GM20000 (cell line): ENCODE results near the gene SGF29.
"Not testable (repeated sequence)": the region's sequence is repeated elsewhere in the genome, so short reads cannot be mapped to it uniquely, and the experiment has no call there.

ENCODE experiments used
- DNase-seq: peaks from one replicate; pipeline ENCODE4 v3.0.0; 2012; ENCODE audit warnings: low spot score
- CTCF ChIP-seq: IDR thresholded peaks from 2 replicates; pipeline ENCODE4 v1.5.1; 2012; ENCODE audit warnings: mild to moderate bottlenecking, control low read depth; ENCODE audit errors: extremely low read depth, missing control alignments

The SGF29 gene

GRCh38 chr16:28537964-28538732 is 15.6 kb upstream of the SGF29 start:
- no peak for TF ChIP-seq CTCF

GRCh38 chr16:28538733-28539596 is 14.8 kb upstream of the SGF29 start, which contains the start of gene NUPR1:
TSS of gene NUPR1 (minus strand) at chr16:28538974. CDS start at chr16:28538907, 67 bp downstream.
- no peak for TF ChIP-seq CTCF
- no peak for DNase-seq

More at GRCh38 chr16:28537964-28538732, 15.6 kb upstream of the SGF29 start:
- no peak for DNase-seq

- DNase-seq: no peak
- TF ChIP-seq CTCF: no peak
Measured at GRCh38 chr16:28540346-28540745, 13.4 kb upstream of the SGF29 start.

- no peak for TF ChIP-seq CTCF
- no peak for DNase-seq
Measured at GRCh38 chr16:28542646-28543045, 11.1 kb upstream of the SGF29 start.

GRCh38 chr16:28543072-28543471 is 10.6 kb upstream of the SGF29 start:
- TF ChIP-seq CTCF: no peak
- DNase-seq: no peak

- DNase-seq: no peak
- TF ChIP-seq CTCF: no peak
Measured at GRCh38 chr16:28544998-28545397, 8.7 kb upstream of the SGF29 start.

- DNase-seq: not testable (repeated sequence)
Measured at GRCh38 chr16:28545964-28546363, 7.8 kb upstream of the SGF29 start.
